RWPE2 (cell line): ENCODE results near the gene SORCS2.

Experiments
- ATAC-seq: fragments of 200-7000 bp; cut with Tn5 transposase; 3 replicates; pipeline ENCODE4 v1.9.1; 2021; ENCODE audit warnings: low read depth
- DNase-seq: peaks from one replicate; pipeline ENCODE4 v3.0.0-alpha.2; 2020; ENCODE audit warnings: low spot score
- H3K27ac ChIP-seq: fragments of 450-650 bp; 2 replicates; pipeline ENCODE4 v1.5.1; 2017; ENCODE audit warnings: mild to moderate bottlenecking; ENCODE audit not compliant: poor library complexity, severe bottlenecking
- H3K27me3 ChIP-seq: fragments of 250-450 bp; sonication (Bioruptor Pico); 2 replicates; pipeline ENCODE4 v1.5.1; 2021; ENCODE audit warnings: mild to moderate bottlenecking, moderate library complexity; ENCODE audit not compliant: insufficient read depth, poor library complexity, severe bottlenecking
- H3K36me3 ChIP-seq: fragments of 250-450 bp; sonication (Bioruptor Pico); 2 replicates; pipeline ENCODE4 v1.5.1; 2020; ENCODE audit warnings: low read depth, mild to moderate bottlenecking, moderate library complexity
- H3K4me1 ChIP-seq: fragments of 250-450 bp; sonication (Bioruptor Pico); 2 replicates; pipeline ENCODE4 v1.5.1; 2021; ENCODE audit warnings: mild to moderate bottlenecking, moderate library complexity; ENCODE audit not compliant: insufficient read depth, poor library complexity, severe bottlenecking
- H3K4me3 ChIP-seq: fragments of 250-450 bp; sonication (Bioruptor Pico); 2 replicates; pipeline ENCODE4 v1.5.1; 2021; ENCODE audit warnings: mild to moderate bottlenecking, moderate library complexity; ENCODE audit not compliant: severe bottlenecking
- H3K9me3 ChIP-seq: fragments of 250-450 bp; sonication (Bioruptor Pico); 2 replicates; pipeline ENCODE4 v1.5.1; 2021; ENCODE audit warnings: mild to moderate bottlenecking, moderate library complexity; ENCODE audit not compliant: severe bottlenecking
- CTCF ChIP-seq: fragments of 450-650 bp; IDR thresholded peaks from one replicate; pipeline ENCODE4 v1.5.1; 2017; ENCODE audit warnings: mild to moderate bottlenecking, moderate library complexity; ENCODE audit not compliant: poor library complexity, severe bottlenecking

Gene SORCS2

GRCh38 chr4:7741946-7742806, 549.8 kb downstream of the SORCS2 start:
- Histone ChIP-seq H3K27me3 (no peaks in the 10 kb centered on the region), H3K9me3 (no peaks in the 10 kb centered on the region), H3K4me1 (no peaks in the 10 kb centered on the region), H3K36me3 (no peaks in the 10 kb centered on the region), H3K4me3 (no peak overlapping the region), H3K27ac (no peak overlapping the region)
- no peak for TF ChIP-seq CTCF
- ATAC-seq (no peak), DNase-seq (no peak)

GRCh38 chr4:7742807-7743280, 550.5 kb downstream of the SORCS2 start:
- DNase-seq (no peak), ATAC-seq (no peak)
- H3K36me3 ChIP-seq, result no peaks in the 10 kb centered on the region
- no peaks in the 10 kb centered on the region for H3K4me1 ChIP-seq
- H3K4me3 ChIP-seq, result no peak overlapping the region
- no peaks in the 10 kb centered on the region for H3K9me3 ChIP-seq
- no peak overlapping the region for H3K27ac ChIP-seq
- TF ChIP-seq CTCF, result no peak
- H3K27me3 ChIP-seq, result no peaks in the 10 kb centered on the region

GRCh38 chr4:7744142-7744804, 551.9 kb downstream of the SORCS2 start:
- ATAC-seq (no peak), DNase-seq (no peak)
- peaks cover 5% of the 10 kb centered on the region for H3K4me1 ChIP-seq
- H3K4me3 ChIP-seq, result no peak overlapping the region
- H3K36me3 ChIP-seq, result no peaks in the 10 kb centered on the region
- no peaks in the 10 kb centered on the region for H3K27me3 ChIP-seq
- TF ChIP-seq CTCF, result no peak
- H3K27ac ChIP-seq, result no peak overlapping the region
- no peaks in the 10 kb centered on the region for H3K9me3 ChIP-seq

- Histone ChIP-seq H3K27me3 (no peaks in the 10 kb centered on the region), H3K36me3 (no peaks in the 10 kb centered on the region), H3K27ac (no peak overlapping the region), H3K9me3 (no peaks in the 10 kb centered on the region), H3K4me1 (peaks cover 13% of the 10 kb centered on the region), H3K4me3 (no peak overlapping the region)
- DNase-seq (no peak), ATAC-seq (no peak)
- TF ChIP-seq CTCF, result no peak
Measured at GRCh38 chr4:7745301-7745885, 553.1 kb downstream of the SORCS2 start.
